Measurements from ENCODE around the gene KCNQ4. TPM values are rescaled to one million over a fixed set of nuclear protein-coding genes. Genes with fewer than 3 reads are reported as not detected.
A peak's percentile ranks its signal among the peaks of the same experiment; 100 is the strongest.

KCNQ4 gene
- total RNA-seq, 1 donor from 2014 or later: 0.76 TPM

DNA sequence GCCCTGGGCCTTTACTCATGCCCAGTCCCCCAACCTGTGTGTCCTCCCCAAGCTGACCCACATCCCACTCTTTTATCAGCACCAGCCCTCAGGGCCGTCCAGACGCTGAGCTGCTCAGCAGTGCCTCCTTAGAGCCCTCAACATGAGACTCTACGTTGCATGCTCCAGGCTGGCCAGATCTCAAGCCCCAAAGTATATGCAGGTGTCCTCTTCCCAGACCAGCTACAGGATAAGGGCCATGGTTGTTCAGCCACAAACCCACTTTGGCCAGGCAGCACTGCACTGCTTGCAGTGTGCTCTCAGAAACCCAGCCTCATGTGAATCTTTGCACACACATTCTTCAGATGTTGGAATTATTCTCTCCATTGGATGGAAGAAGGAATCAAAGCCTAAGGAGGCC lies 72.5 kb downstream of the KCNQ4 start:
- H3K4me1 Mint-ChIP-seq (ENCODE audit: low read depth, unreplicated experiment): peaks cover 6% of the 10 kb centered on the region
- H3K4me3 Mint-ChIP-seq (ENCODE audit: unreplicated experiment): no peak overlapping the region
- no peaks in the 10 kb centered on the region for H3K36me3 Mint-ChIP-seq (ENCODE audit: unreplicated experiment)
- TF ChIP-seq, protein P1, sequence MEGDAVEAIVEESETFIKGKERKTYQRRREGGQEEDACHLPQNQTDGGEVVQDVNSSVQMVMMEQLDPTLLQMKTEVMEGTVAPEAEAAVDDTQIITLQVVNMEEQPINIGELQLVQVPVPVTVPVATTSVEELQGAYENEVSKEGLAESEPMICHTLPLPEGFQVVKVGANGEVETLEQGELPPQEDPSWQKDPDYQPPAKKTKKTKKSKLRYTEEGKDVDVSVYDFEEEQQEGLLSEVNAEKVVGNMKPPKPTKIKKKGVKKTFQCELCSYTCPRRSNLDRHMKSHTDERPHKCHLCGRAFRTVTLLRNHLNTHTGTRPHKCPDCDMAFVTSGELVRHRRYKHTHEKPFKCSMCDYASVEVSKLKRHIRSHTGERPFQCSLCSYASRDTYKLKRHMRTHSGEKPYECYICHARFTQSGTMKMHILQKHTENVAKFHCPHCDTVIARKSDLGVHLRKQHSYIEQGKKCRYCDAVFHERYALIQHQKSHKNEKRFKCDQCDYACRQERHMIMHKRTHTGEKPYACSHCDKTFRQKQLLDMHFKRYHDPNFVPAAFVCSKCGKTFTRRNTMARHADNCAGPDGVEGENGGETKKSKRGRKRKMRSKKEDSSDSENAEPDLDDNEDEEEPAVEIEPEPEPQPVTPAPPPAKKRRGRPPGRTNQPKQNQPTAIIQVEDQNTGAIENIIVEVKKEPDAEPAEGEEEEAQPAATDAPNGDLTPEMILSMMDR (IDR thresholded peaks at IDR 0.05; ENCODE audit: partially characterized antibody, unreplicated experiment): no peak
- DNase-seq: no peak
- no peak overlapping the region for H3K27ac Mint-ChIP-seq (ENCODE audit: unreplicated experiment)
- H3K27me3 Mint-ChIP-seq (ENCODE audit: unreplicated experiment): peaks cover 13% of the 10 kb centered on the region
- peaks cover 4% of the 10 kb centered on the region for H3K9me3 Mint-ChIP-seq (ENCODE audit: unreplicated experiment)

DNA sequence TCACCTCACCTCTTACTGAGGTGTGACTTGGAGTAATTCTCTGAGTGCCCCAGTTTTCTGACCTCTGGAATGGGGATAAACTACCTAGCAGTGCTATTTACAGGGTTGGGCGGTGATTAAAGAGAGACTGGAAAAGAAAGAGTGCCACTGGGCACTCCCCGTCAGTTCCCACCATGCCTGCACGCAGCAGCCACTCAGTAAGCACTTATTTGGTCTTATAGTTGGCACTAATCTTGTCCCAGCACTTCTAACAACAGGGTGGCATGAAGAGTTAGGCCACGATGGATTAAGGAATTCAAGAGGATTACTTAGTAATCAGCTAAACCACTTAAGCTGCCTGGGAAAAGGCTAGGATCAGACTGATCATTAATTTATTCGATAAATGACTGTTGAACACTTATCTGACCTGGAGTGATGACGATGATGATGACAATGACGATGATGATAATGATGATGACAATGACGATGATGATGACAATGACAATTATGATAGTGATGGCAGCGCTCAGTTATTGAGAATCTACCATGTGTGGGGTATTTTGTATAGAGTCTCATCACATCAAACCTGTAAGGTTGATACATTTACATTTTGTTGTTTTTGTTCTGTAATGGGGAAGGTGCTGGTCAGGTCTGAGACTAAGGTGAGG lies 73.2 kb downstream of the KCNQ4 start:
- Mint-ChIP-seq H3K9me3 (ENCODE audit: unreplicated experiment) (peaks cover 4% of the 10 kb centered on the region), H3K4me1 (ENCODE audit: low read depth, unreplicated experiment) (peaks cover 6% of the 10 kb centered on the region), H3K27ac (ENCODE audit: unreplicated experiment) (no peak overlapping the region), H3K4me3 (ENCODE audit: unreplicated experiment) (no peak overlapping the region), H3K36me3 (ENCODE audit: unreplicated experiment) (no peaks in the 10 kb centered on the region), H3K27me3 (ENCODE audit: unreplicated experiment) (peaks cover 13% of the 10 kb centered on the region)
- DNase-seq: no peak
- TF ChIP-seq, protein P1 (IDR thresholded peaks at IDR 0.05; ENCODE audit: partially characterized antibody, unreplicated experiment): no peak

DNA sequence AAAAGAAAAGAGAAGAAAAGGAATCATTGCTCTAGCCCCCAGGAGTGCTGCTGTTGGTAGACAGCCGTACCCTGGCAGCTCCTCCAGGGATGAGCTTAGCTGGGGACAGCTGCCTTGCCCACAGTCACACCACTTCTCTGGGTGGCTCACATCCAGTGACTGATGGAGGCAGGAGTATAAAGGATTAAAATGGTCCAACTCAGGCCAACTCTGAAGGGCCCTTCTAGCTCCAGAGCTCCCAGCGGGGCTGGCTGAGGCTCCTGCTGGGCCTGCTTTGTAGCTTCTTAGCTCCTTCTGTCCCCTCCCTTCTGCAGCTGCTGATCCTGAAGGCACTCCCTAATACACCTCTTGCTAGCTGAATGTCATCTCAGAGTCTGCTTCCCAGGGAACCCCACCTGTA lies 74.2 kb downstream of the KCNQ4 start:
- Mint-ChIP-seq H3K36me3 (ENCODE audit: unreplicated experiment) (no peaks in the 10 kb centered on the region), H3K27ac (ENCODE audit: unreplicated experiment) (no peak overlapping the region), H3K9me3 (ENCODE audit: unreplicated experiment) (peaks cover 4% of the 10 kb centered on the region), H3K4me1 (ENCODE audit: low read depth, unreplicated experiment) (peaks cover 6% of the 10 kb centered on the region), H3K4me3 (ENCODE audit: unreplicated experiment) (no peak overlapping the region), H3K27me3 (ENCODE audit: unreplicated experiment) (peaks cover 16% of the 10 kb centered on the region)
- TF ChIP-seq, protein P1 (IDR thresholded peaks at IDR 0.05; ENCODE audit: partially characterized antibody, unreplicated experiment): no peak
- no peak for DNase-seq

DNA sequence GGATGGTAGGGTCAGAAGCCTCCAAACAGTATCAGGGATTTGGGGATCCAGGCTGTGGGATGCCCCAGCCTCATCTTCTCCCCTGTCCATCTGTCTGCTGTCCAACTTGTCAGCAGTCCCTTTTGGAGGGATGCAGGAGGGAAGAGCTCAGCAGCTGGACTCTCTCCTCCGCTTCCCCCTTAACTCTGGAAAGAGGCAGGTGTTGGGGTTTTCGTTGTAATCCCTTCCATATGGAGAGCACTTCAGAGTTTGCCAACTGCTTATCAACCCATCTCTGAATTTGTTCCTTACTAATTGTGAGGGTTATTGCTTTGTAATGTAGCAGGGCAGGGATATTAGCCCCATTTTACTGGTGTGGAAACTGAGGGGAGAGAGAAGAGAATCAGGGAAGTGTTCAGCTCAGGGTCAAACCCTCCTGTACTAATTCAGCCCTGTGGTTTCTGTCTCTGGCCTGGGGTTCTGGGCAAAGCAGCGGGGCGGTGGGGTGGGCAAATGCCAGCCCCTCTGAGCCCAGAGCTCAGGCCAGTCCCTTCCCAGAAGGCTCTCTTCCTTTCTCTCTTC lies 75.3 kb downstream of the KCNQ4 start:
- Mint-ChIP-seq H3K4me1 (ENCODE audit: low read depth, unreplicated experiment) (peaks cover 3% of the 10 kb centered on the region), H3K27ac (ENCODE audit: unreplicated experiment) (no peak overlapping the region), H3K27me3 (ENCODE audit: unreplicated experiment) (peaks cover 17% of the 10 kb centered on the region), H3K36me3 (ENCODE audit: unreplicated experiment) (no peaks in the 10 kb centered on the region), H3K4me3 (ENCODE audit: unreplicated experiment) (no peak overlapping the region), H3K9me3 (ENCODE audit: unreplicated experiment) (peaks cover 4% of the 10 kb centered on the region)
- DNase-seq: no peak
- TF ChIP-seq, protein P1 (IDR thresholded peaks at IDR 0.05; ENCODE audit: partially characterized antibody, unreplicated experiment): no peak

DNA sequence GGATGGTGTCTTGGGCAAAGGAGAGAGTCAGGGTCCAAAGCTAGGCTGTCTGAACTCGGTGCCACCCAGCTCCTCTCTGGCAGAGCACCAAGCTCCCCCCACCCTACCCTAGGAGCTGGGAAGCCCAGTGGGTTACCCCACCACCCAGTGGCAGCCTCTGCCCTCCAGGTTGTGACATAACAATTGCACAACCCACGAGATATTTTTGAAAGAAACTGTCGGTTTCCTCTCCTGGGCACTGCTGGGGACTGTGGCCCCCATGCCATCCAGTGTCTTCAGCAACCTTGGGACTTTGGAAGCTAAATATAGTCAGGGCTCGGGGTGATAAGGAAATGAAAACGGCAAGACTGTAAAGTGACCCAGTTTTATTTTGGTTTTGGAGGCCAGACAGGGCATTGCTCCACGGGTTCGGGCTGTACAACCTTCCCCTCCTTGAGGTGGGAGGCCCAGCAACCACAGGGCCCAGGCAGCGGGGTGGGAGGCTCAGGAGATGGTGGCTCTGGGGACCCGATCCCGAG lies 77.2 kb downstream of the KCNQ4 start:
- DNase-seq: no peak
- H3K9me3 Mint-ChIP-seq (ENCODE audit: unreplicated experiment): peaks cover 4% of the 10 kb centered on the region
- peak overlapping the region; percentile 81 for H3K4me3 Mint-ChIP-seq (ENCODE audit: unreplicated experiment)
- H3K27me3 Mint-ChIP-seq (ENCODE audit: unreplicated experiment): peaks cover 19% of the 10 kb centered on the region
- no peaks in the 10 kb centered on the region for H3K36me3 Mint-ChIP-seq (ENCODE audit: unreplicated experiment)
- TF ChIP-seq, protein P1 (IDR thresholded peaks at IDR 0.05; ENCODE audit: partially characterized antibody, unreplicated experiment): no peak
- no peak overlapping the region for H3K27ac Mint-ChIP-seq (ENCODE audit: unreplicated experiment)
- peaks cover 3% of the 10 kb centered on the region for H3K4me1 Mint-ChIP-seq (ENCODE audit: low read depth, unreplicated experiment)
